Embryonic facial prominence (tissue), 1 donor: ENCODE results near the gene CCDC86.

Experiments
- DNase-seq: peaks from one replicate; pipeline ENCODE4 v3.0.0-alpha.2; 2016; ENCODE audit errors: extremely low spot score

Gene CCDC86

GRCh38 chr11:60891103-60891741, 49.3 kb downstream of the CCDC86 start:
- no peak for DNase-seq

GRCh38 chr11:60895687-60896086, 53.8 kb downstream of the CCDC86 start:
- no peak for DNase-seq

GRCh38 chr11:60897496-60897895, 55.6 kb downstream of the CCDC86 start:
- DNase-seq: no peak

- no peak for DNase-seq
These were observed 57.4 kb downstream of the CCDC86 start for GRCh38 chr11:60899046-60899936.

GRCh38 chr11:60899977-60900376, 58.1 kb downstream of the CCDC86 start:
- no peak for DNase-seq
